Natural killer cell (primary cell): ENCODE measurements around the gene TREH. TPM values are rescaled to one million over a fixed set of nuclear protein-coding genes. Genes with fewer than 3 reads are reported as not detected.
"Not testable (repeated sequence)": the region's sequence is repeated elsewhere in the genome, so short reads cannot be mapped to it uniquely, and the experiment has no call there.

ENCODE experiments used
- ATAC-seq, 3 donors: fragments of 150-1000 bp in 2 of 3; fragments of 200-7000 bp in 1 of 3; cut with Tn5 transposase; 1 replicate in 1 of 3; 2 replicates in 2 of 3; pipeline ENCODE4 v1.10.0; 2021; ENCODE audit warnings: mild to moderate bottlenecking in 2 of 3, moderate library complexity in 2 of 3
- DNase-seq, 2 donors: peaks; one replicate each; pipeline versions ENCODE4 v3.0.0 to v3.0.0-alpha.2; 2013 to 2021; ENCODE audit warnings: mixed read lengths in 1 of 2
- H3K27ac ChIP-seq: one replicate; pipeline ENCODE4 v1.5.1; 2013; ENCODE audit warnings: mild to moderate bottlenecking, low read length
- H3K27me3 ChIP-seq: one replicate; pipeline ENCODE4 v1.6.1; 2013; ENCODE audit warnings: low read length; ENCODE audit not compliant: control insufficient read depth, insufficient read depth
- H3K36me3 ChIP-seq: one replicate; pipeline ENCODE4 v1.6.1; 2013; ENCODE audit warnings: low read length; ENCODE audit not compliant: control insufficient read depth, insufficient read depth
- H3K4me1 ChIP-seq: one replicate; pipeline ENCODE4 v1.6.1; 2013; ENCODE audit warnings: low read length; ENCODE audit not compliant: control insufficient read depth, insufficient read depth
- H3K4me3 ChIP-seq: one replicate; pipeline ENCODE4 v1.5.1; 2013; ENCODE audit warnings: low read length
- H3K9me3 ChIP-seq: one replicate; pipeline ENCODE4 v1.6.1; 2013; ENCODE audit warnings: low read length; ENCODE audit not compliant: control insufficient read depth, insufficient read depth
- H3K27ac Mint-ChIP-seq, 2 donors: one replicate each; pipeline ENCODE4 v1.8.0; 2022; ENCODE audit warnings: mild to moderate bottlenecking in 2 of 2, mixed read lengths in 2 of 2, moderate library complexity in 1 of 2
- H3K27me3 Mint-ChIP-seq, 2 donors: one replicate each; pipeline ENCODE4 v1.8.0; 2022; ENCODE audit warnings: low read depth in 2 of 2, mixed read lengths in 2 of 2
- H3K36me3 Mint-ChIP-seq: one replicate; pipeline ENCODE4 v1.8.0; 2022; ENCODE audit warnings: mixed read lengths
- H3K4me1 Mint-ChIP-seq, 2 donors: one replicate each; pipeline ENCODE4 v1.8.0; 2022; ENCODE audit warnings: mixed read lengths in 2 of 2
- H3K4me3 Mint-ChIP-seq: one replicate; pipeline ENCODE4 v1.8.0; 2022; ENCODE audit warnings: mild to moderate bottlenecking, moderate library complexity, mixed read lengths
- H3K9me3 Mint-ChIP-seq, 2 donors: one replicate each; pipeline ENCODE4 v1.8.0; 2022; ENCODE audit warnings: mixed read lengths in 2 of 2
- CTCF ChIP-seq: fragments of 200-600 bp; IDR thresholded peaks from one replicate; pipeline ENCODE4 v1.8.0; 2022; ENCODE audit warnings: antibody characterized with exemption
- WGBS: methylation state at CpG from one replicate; pipeline ENCODE4 v1.1.7; 2013; ENCODE audit warnings: missing lambda C conversion rate; ENCODE audit not compliant: insufficient coverage; 5-methylcytosine and 5-hydroxymethylcytosine counted together
- intact Hi-C: fragments of 100-400 bp; cut with micrococcal nuclease; formaldehyde crosslinking; loops from one replicate; pipeline ENCODE4 v1.14.2; 2022
- total RNA-seq, 4 donors: library from RNA; stranded (reverse); fragments of 120-200 nt in 1 of 4; gene quantifications; one replicate each; pipeline versions ENCODE4 v1.2.3 to v1.2.4, GENCODE V29; 2013 to 2022

The TREH gene
- total RNA-seq, 3 donors from 2014 or later (not counting 1 experiment from before 2014, with no cell fraction given) = not detected

- H3K36me3 ChIP-seq = no peaks in the 10 kb centered on the region
- H3K9me3 ChIP-seq = no peaks in the 10 kb centered on the region
- ATAC-seq (no peak), DNase-seq (no peak)
- Mint-ChIP-seq H3K4me1 (no peaks in the 10 kb centered on the region), H3K27me3 (peaks cover 11 to 17% of the 10 kb centered on the region in 2 donors), H3K27ac (no peak overlapping the region), H3K36me3 (no peaks in the 10 kb centered on the region), H3K4me3 (no peak overlapping the region), H3K9me3 (no peaks in the 10 kb centered on the region)
- H3K27ac ChIP-seq = no peak overlapping the region
- H3K4me3 ChIP-seq = no peak overlapping the region
- intact Hi-C loops = no loop called here
- H3K4me1 ChIP-seq = peaks cover 3% of the 10 kb centered on the region
- no peaks in the 10 kb centered on the region for H3K27me3 ChIP-seq
- TF ChIP-seq CTCF = no peak
Measured at GRCh38 chr11:118714816-118715215, 35.4 kb upstream of the TREH start.

GRCh38 chr11:118714416-118714815 is 35.0 kb upstream of the TREH start:
- H3K36me3 Mint-ChIP-seq, H3K27ac ChIP-seq, H3K9me3 Mint-ChIP-seq, H3K4me1 Mint-ChIP-seq, H3K4me3 ChIP-seq, H3K27ac Mint-ChIP-seq, H3K36me3 ChIP-seq, H3K4me1 ChIP-seq, intact Hi-C loops, H3K4me3 Mint-ChIP-seq, H3K27me3 ChIP-seq, ATAC-seq, DNase-seq, H3K9me3 ChIP-seq: not testable (repeated sequence)
- peaks cover 7 to 13% of the 10 kb centered on the region in 2 donors for H3K27me3 Mint-ChIP-seq
- WGBS = 91% methylated on average over 2 of the region's 5 CpGs

- Mint-ChIP-seq H3K4me1 (peaks cover 12 to 21% of the 10 kb centered on the region in 2 donors), H3K36me3 (no peaks in the 10 kb centered on the region), H3K9me3 (no peaks in the 10 kb centered on the region), H3K27me3 (peaks cover 0 to 2% of the 10 kb centered on the region in 2 donors), H3K4me3 (no peak overlapping the region), H3K27ac (no peak overlapping the region)
- ATAC-seq = no peak
- DNase-seq = no peak
- Histone ChIP-seq H3K4me3 (no peak overlapping the region), H3K36me3 (no peaks in the 10 kb centered on the region), H3K9me3 (no peaks in the 10 kb centered on the region), H3K4me1 (peaks cover 28% of the 10 kb centered on the region), H3K27ac (no peak overlapping the region), H3K27me3 (no peaks in the 10 kb centered on the region)
- no peak for TF ChIP-seq CTCF
- intact Hi-C loops = no loop called here
- 96% methylated on average over 6 of the region's 6 CpGs for WGBS
Measured at GRCh38 chr11:118708296-118708695, 28.8 kb upstream of the TREH start.

- Mint-ChIP-seq H3K27me3 (peaks cover 0 to 2% of the 10 kb centered on the region in 2 donors), H3K27ac (no peak overlapping the region), H3K4me1 (peaks cover 12 to 21% of the 10 kb centered on the region in 2 donors), H3K36me3 (no peaks in the 10 kb centered on the region), H3K9me3 (no peaks in the 10 kb centered on the region), H3K4me3 (no peak overlapping the region)
- 96% methylated on average over 7 of the region's 7 CpGs for WGBS
- ATAC-seq (no peak), DNase-seq (no peak)
- Histone ChIP-seq H3K36me3 (no peaks in the 10 kb centered on the region), H3K27me3 (no peaks in the 10 kb centered on the region), H3K27ac (no peak overlapping the region), H3K4me1 (peaks cover 28% of the 10 kb centered on the region), H3K4me3 (no peak overlapping the region), H3K9me3 (no peaks in the 10 kb centered on the region)
- TF ChIP-seq CTCF = no peak
- intact Hi-C loops = no loop called here
Measured at GRCh38 chr11:118706546-118706825, 27.0 kb upstream of the TREH start.
